MM.1S (cell line): ENCODE measurements around the gene INSIG2.

Source experiments
- DNase-seq: peaks from one replicate; pipeline ENCODE4 v3.0.0-alpha.2; 2015
- H2AFZ ChIP-seq: fragments of 300-600 bp; sonication (generic); 2 replicates; pipeline ENCODE4 v1.6.0; 2016; ENCODE audit warnings: antibody characterized with exemption, low read length
- H3F3A ChIP-seq: fragments of 300-600 bp; sonication (generic); 2 replicates; pipeline ENCODE4 v1.6.1; 2016; ENCODE audit warnings: mild to moderate bottlenecking, antibody characterized with exemption, low read length, moderate library complexity, mixed read lengths; ENCODE audit not compliant: insufficient read depth
- H3K27ac ChIP-seq: fragments of 300-600 bp; sonication (generic); 2 replicates; pipeline ENCODE4 v1.5.1; 2016; ENCODE audit warnings: mild to moderate bottlenecking, low read length
- H3K27me3 ChIP-seq: fragments of 300-600 bp; sonication (generic); replicated peaks from 2 replicates; pipeline ENCODE4 v1.6.0; 2016; ENCODE audit warnings: low read length; ENCODE audit not compliant: insufficient read depth
- H3K36me3 ChIP-seq: fragments of 300-600 bp; sonication (generic); replicated peaks from 2 replicates; pipeline ENCODE4 v1.6.1; 2016; ENCODE audit warnings: mild to moderate bottlenecking, low read length, mixed read lengths; ENCODE audit not compliant: insufficient read depth
- H3K4me1 ChIP-seq: fragments of 300-600 bp; sonication (generic); 2 replicates; pipeline ENCODE4 v1.6.1; 2016; ENCODE audit warnings: low read length, mixed read lengths
- H3K4me2 ChIP-seq: fragments of 300-600 bp; sonication (generic); 2 replicates; pipeline ENCODE4 v1.6.0; 2016; ENCODE audit warnings: low read depth, low read length
- H3K4me3 ChIP-seq: fragments of 300-600 bp; sonication (generic); 2 replicates; pipeline ENCODE4 v1.5.1; 2016; ENCODE audit warnings: low read length, mixed read lengths
- H3K79me2 ChIP-seq: fragments of 300-600 bp; sonication (generic); 2 replicates; pipeline ENCODE4 v1.6.1; 2016; ENCODE audit warnings: mixed run types, low read length, mixed read lengths
- H3K9ac ChIP-seq: fragments of 300-600 bp; sonication (generic); 2 replicates; pipeline ENCODE4 v1.6.1; 2016; ENCODE audit warnings: low read length, mixed read lengths
- H3K9me2 ChIP-seq: fragments of 300-600 bp; sonication (generic); replicated peaks from 2 replicates; pipeline ENCODE4 v1.6.1; 2016; ENCODE audit warnings: mild to moderate bottlenecking, low read length, mixed read lengths; ENCODE audit not compliant: insufficient read depth
- H3K9me3 ChIP-seq: fragments of 300-600 bp; sonication (generic); replicated peaks from 2 replicates; pipeline ENCODE4 v1.6.1; 2016; ENCODE audit warnings: mild to moderate bottlenecking, low read length, mixed read lengths; ENCODE audit not compliant: insufficient read depth
- H4K20me1 ChIP-seq: fragments of 300-600 bp; sonication (generic); 2 replicates; pipeline ENCODE4 v1.6.1; 2016; ENCODE audit warnings: mild to moderate bottlenecking, low read length, moderate library complexity, mixed read lengths; ENCODE audit not compliant: insufficient read depth
- EZH2 ChIP-seq: fragments of 300-600 bp; sonication (generic); optimal IDR thresholded peaks from 2 replicates; pipeline ENCODE3; 2017; ENCODE audit warnings: low read depth, mild to moderate bottlenecking, antibody characterized with exemption, low read length, mixed read lengths
- EZH2phosphoT487 ChIP-seq: fragments of 300-600 bp; sonication (generic); IDR thresholded peaks from 2 replicates; pipeline ENCODE4 v1.6.1; 2018; ENCODE audit warnings: antibody characterized with exemption, low read length
- TF ChIP-seq, protein P1 (sequence below): fragments of 300-600 bp; sonication (generic); IDR thresholded peaks from 2 replicates; pipeline ENCODE4 v1.5.1; 2016; ENCODE audit warnings: antibody characterized with exemption, low read length, mixed read lengths

The INSIG2 gene

DNA sequence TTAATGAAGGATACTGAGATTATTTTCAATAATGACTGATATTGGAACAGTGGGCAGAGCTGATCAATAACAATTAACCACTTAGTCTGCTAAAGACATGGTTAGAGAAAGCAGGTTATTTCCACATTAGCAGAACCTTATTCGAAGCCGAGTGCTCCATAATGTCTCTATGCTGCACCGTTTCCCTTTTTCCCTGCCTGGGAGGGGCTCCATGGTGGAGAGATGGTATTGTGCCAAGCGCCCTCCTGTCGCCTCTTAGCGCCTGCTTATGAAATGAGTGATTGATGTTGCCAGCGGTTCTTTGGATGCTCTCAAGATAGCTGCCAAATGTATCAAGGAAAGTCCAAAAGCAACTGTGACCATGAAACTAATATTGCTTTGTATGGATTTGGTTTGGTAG is 34.6 kb upstream of the INSIG2 start:
- Histone ChIP-seq H3K4me1 (peaks cover 3% of the 10 kb centered on the region; the same call in 1 of the 2 replicates), H3K79me2 (no peaks in the 10 kb centered on the region)

DNA sequence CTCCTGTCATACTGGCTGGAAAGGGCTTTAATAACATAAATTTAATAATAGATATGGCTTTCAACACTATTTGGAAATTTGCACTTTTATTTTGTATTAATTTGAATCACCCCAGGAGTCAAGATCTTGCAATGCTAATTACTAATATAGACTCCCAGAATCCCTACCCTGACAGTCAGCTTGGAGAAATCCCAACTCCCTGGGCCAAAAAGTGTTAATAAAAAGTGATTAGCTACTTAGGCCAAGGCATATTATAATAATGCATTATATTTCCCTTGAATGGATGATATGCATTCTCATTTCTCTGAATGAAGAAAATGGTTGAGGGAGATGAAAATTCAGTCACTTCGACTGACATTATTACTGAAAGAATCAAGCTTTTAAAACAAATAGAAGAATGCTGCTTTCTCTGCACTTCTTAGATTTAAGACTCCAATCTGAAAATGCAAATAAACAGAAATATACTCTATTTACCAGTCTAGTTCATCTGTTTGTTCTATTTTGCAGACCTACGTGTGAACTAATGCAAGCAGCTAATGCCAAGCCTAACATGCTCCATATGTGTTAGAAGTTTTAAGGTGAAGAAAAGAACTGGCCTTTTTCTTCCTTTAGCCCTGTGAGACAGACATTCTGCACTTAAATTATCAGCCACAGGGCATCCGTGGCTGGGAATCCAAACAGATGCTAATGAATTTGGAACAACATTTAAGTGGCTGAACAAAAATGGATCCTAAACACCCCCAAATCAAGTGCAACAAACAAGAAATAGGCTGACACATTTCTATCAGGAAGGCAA is 33.9 kb upstream of the INSIG2 start:
- H3K4me1 ChIP-seq: peaks cover 3% of the 10 kb centered on the region; the same call in 1 of the 2 replicates
- no peaks in the 10 kb centered on the region for H3K79me2 ChIP-seq
- no peak overlapping the region for H3K27ac ChIP-seq
- H3F3A ChIP-seq: no peaks in the 10 kb centered on the region
- no peak overlapping the region for H3K9ac ChIP-seq
- H3K36me3 ChIP-seq: no peaks in the 10 kb centered on the region
- H3K27me3 ChIP-seq: no peaks in the 10 kb centered on the region
- no peak for DNase-seq
- no peaks in the 10 kb centered on the region for H4K20me1 ChIP-seq
- TF ChIP-seq EZH2phosphoT487: no peak
- H2AFZ ChIP-seq: no peak overlapping the region
- H3K4me3 ChIP-seq: no peak overlapping the region
- H3K9me2 ChIP-seq: no peaks in the 10 kb centered on the region
- no peaks in the 10 kb centered on the region for H3K9me3 ChIP-seq
- H3K4me2 ChIP-seq: no peak overlapping the region

More for the DNA sequence above, 34.6 kb upstream of the INSIG2 start:
- no peak overlapping the region for H2AFZ ChIP-seq
- no peaks in the 10 kb centered on the region for H3K27me3 ChIP-seq
- DNase-seq: no peak
- no peaks in the 10 kb centered on the region for H3F3A ChIP-seq
- H3K9ac ChIP-seq: no peak overlapping the region
- TF ChIP-seq EZH2 (no peak), EZH2phosphoT487 (no peak)
- TF ChIP-seq, protein P1, sequence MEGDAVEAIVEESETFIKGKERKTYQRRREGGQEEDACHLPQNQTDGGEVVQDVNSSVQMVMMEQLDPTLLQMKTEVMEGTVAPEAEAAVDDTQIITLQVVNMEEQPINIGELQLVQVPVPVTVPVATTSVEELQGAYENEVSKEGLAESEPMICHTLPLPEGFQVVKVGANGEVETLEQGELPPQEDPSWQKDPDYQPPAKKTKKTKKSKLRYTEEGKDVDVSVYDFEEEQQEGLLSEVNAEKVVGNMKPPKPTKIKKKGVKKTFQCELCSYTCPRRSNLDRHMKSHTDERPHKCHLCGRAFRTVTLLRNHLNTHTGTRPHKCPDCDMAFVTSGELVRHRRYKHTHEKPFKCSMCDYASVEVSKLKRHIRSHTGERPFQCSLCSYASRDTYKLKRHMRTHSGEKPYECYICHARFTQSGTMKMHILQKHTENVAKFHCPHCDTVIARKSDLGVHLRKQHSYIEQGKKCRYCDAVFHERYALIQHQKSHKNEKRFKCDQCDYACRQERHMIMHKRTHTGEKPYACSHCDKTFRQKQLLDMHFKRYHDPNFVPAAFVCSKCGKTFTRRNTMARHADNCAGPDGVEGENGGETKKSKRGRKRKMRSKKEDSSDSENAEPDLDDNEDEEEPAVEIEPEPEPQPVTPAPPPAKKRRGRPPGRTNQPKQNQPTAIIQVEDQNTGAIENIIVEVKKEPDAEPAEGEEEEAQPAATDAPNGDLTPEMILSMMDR: no peak
- H3K36me3 ChIP-seq: no peaks in the 10 kb centered on the region
- H3K9me3 ChIP-seq: no peaks in the 10 kb centered on the region
- H3K4me2 ChIP-seq: no peak overlapping the region
- H3K9me2 ChIP-seq: no peaks in the 10 kb centered on the region
- no peak overlapping the region for H3K27ac ChIP-seq
- no peak overlapping the region for H3K4me3 ChIP-seq
- no peaks in the 10 kb centered on the region for H4K20me1 ChIP-seq

DNA sequence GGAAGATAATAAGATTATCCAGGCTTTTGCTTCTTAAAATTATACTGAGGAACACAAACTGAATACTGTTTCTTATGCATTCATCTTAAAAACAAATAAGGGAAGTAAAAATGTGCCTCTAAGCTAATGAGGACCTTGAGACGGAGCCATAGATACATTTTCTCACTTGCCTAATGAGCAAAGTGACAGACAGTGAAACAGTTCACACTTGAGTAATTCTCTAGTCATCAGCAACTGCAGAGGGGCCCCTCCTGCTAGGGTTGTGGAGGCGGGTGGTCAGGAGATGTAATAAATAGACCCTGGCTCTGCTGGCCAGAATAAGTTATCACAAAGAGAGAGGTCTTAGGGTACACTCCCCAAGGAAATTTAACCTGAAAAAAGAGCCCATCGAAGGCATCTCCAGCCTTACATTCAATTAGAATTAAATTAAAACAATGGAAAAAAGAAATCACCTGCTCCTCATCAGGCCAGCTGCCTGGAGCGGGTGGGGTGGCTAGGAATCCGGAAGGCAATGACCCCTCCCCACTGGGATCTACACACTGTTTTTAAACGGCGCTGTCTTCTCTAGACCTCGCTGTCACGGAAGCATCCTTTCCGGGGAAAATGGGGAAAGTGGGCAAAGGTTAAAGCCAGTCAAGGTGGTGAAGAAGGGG is 32.6 kb upstream of the INSIG2 start:
- Histone ChIP-seq H3K4me1 (peaks cover 3% of the 10 kb centered on the region; the same call in 1 of the 2 replicates), H3F3A (no peaks in the 10 kb centered on the region), H3K79me2 (no peaks in the 10 kb centered on the region), H2AFZ (no peak overlapping the region), H3K9ac (no peak overlapping the region), H3K36me3 (no peaks in the 10 kb centered on the region), H3K9me2 (no peaks in the 10 kb centered on the region), H3K4me2 (no peak overlapping the region), H3K9me3 (no peaks in the 10 kb centered on the region), H3K4me3 (no peak overlapping the region), H3K27ac (no peak overlapping the region), H3K27me3 (no peaks in the 10 kb centered on the region), H4K20me1 (no peaks in the 10 kb centered on the region)
- DNase-seq: no peak
- TF ChIP-seq EZH2phosphoT487 (no peak), EZH2 (no peak)
- TF ChIP-seq, protein P1: no peak

DNA sequence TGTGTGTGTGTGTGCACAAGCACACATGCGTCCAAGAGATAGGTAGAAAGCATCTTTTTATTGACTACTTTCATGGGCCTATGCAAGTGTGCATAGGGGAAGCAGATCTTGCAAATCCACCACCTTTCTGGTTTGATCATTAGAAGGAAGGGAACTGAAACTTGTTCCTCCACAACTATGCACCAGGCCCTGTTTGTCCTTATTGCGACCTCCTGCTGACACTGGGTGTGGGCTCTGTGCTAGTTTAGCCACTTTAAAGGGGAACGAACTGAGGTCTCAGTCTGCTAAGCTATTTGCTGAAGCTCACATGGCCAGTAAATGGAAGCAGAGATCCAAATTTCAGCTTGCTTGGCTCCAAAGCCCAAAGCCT is 32.1 kb upstream of the INSIG2 start:
- no peak for TF ChIP-seq EZH2phosphoT487
- TF ChIP-seq, protein P1: no peak
- TF ChIP-seq EZH2: no peak

More for the DNA sequence above, 32.1 kb upstream of the INSIG2 start:
- no peak overlapping the region for H2AFZ ChIP-seq
- H3F3A ChIP-seq: no peaks in the 10 kb centered on the region
- H3K4me1 ChIP-seq: peaks cover 3% of the 10 kb centered on the region; the same call in 1 of the 2 replicates
- no peaks in the 10 kb centered on the region for H3K27me3 ChIP-seq
- peak; percentile 37 for DNase-seq
- no peaks in the 10 kb centered on the region for H3K36me3 ChIP-seq
- H3K9ac ChIP-seq: no peak overlapping the region
- peak overlapping the region; percentile 3; the same call in 1 of the 2 replicates for H3K4me2 ChIP-seq
- H3K4me3 ChIP-seq: no peak overlapping the region
- no peaks in the 10 kb centered on the region for H3K9me3 ChIP-seq
- no peaks in the 10 kb centered on the region for H3K79me2 ChIP-seq
- no peak overlapping the region for H3K27ac ChIP-seq
- no peaks in the 10 kb centered on the region for H3K9me2 ChIP-seq
- H4K20me1 ChIP-seq: no peaks in the 10 kb centered on the region
